Activated gamma-delta T cell treated with anti-CD3 and anti-CD28 coated beads, Interleukin-2, amount 50 U/mL, for 16 hours (primary cell): ENCODE measurements around the gene MVP.
"Not testable (repeated sequence)": the region's sequence is repeated elsewhere in the genome, so short reads cannot be mapped to it uniquely, and the experiment has no call there.

Experiments
- DNase-seq: peaks from one replicate; pipeline ENCODE4 v3.0.0-alpha.2; 2020; ENCODE audit warnings: low read depth

The MVP gene

DNA sequence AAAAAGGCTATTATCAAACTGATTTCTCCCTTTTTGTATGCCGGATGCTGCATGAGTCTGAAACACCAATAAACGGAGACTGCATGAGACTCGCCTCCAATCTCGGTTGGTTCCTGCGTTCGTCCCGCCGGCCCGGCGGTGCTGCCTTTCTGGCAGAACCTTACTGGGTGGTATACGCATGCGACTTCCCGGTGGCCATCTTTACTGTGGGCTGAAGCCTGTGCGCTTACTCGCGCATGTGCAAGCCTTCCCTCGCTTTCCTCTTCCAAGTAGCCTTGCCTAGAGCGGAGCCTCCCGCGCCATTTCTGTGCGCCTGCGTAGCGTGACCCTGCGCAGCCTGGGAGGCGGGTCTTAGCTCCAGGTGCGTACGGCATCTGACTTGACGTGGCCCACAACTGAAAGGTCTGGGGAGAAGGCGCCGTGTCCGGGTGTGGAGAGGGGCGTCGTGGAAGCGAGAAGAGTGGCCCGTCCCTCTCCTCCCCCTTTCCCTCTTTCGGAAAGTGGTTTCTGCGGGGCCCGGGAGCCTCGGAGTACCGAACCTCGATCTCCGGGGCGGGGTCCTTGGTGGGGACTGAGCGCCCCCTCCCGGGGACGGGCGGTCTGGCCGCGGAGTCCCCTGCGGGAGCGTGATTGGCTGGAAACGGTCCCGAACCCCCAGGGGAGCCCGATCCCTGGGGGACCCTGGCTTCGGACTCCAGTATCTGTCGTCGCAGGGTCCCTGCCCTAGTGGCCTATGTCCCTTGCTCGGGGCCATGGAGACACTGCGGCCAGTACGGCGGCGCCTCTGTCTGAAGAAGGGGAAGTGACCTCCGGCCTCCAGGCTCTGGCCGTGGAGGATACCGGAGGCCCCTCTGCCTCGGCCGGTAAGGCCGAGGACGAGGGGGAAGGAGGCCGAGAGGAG lies 4.2 kb upstream of the MVP start, which contains the start of gene PAGR1:
Gene PAGR1, plus strand, starts transcription at position 360 of the 901 bp plus-strand sequence. Its CDS starts 374 bp downstream, at position 734.
- DNase-seq = peak; percentile 96

- DNase-seq = no peak
Measured at GRCh38 chr16:29816694-29817441, 3.4 kb upstream of the MVP start.

DNA sequence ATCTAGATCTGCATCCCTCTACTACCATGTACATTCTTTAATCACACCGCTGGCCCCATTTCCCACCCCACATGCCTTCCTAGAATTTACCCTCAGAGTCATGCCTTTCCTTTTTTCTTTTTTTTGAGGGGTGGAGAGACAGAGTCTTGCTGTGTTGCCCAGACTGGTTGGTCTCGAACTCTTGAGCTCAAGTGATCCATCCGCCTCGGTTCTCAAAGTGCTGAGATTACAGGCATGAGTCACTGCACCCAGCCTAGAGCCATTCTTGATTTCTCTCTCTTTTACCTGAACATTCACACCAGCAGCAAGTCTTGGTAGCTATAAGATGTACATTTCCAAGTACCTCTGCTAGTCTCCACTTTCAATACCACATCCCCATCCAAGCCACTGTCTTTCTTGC lies 2.2 kb upstream of the MVP start:
- DNase-seq = no peak

DNA sequence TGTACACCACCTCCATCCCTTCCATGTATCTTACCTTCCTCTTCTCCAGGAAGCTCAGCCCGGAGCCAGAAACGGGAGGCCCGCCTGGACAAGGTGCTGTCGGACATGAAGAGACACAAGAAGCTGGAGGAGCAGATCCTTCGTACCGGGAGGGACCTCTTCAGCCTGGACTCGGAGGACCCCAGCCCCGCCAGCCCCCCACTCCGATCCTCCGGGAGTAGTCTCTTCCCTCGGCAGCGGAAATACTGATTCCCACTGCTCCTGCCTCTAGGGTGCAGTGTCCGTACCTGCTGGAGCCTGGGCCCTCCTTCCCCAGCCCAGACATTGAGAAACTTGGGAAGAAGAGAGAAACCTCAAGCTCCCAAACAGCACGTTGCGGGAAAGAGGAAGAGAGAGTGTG lies 756 bp upstream of the MVP start:
- no peak for DNase-seq

GRCh38 chr16:29820730-29821642 lies 724 bp downstream of the MVP start:
- no peak for DNase-seq

DNA sequence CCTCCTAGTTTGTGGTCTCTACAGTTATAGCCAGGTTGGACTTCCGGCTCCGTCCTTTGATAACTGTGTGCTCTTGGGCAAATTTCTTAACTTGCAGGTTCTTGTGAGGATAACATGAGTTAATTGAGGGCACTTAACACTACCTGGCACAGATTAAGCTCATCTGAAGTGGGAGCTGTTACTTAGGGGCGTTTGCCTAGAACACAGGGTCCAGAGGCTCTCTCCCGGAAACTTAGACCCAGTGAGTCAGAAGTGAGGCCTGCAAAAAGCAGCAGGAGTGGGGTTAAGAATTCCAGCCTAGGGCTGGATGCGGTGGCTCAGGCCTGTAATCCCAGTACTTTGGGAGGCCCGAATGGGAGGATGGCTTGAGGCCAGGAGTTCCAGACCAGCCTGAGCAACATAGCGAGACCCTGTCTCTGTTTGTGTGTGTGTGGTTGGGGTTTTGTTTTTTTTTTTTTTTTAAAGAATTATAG lies 1.4 kb downstream of the MVP start:
- DNase-seq = no peak

DNA sequence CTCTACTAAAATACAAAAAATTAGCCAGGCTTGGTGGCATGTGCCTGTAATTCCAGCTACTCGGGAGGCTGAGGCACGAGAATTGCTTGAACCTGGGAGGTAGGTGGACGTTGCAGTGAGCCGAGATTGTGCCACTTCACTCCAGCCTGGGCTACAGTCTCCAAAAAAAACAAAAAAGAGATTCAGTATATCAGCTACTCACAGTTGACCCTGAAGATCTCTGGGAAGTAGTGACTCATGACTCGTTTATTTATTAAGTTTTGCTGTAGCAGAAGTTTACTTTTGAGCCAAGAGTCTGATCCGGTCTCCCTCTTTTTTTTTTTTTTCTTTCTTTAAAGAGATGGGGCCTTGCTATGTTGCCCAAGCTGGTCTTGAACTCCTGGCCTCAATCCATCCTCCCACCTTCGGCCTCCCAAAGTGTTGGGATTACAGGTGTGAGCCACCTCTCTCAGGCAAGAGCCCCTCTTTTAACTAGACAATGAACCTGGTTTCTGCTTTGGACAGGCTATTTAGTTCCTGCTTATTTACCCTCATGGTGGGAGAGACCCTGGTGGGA lies 4.4 kb downstream of the MVP start:
- no peak for DNase-seq

GRCh38 chr16:29825145-29826044 lies 5.1 kb downstream of the MVP start:
- no peak for DNase-seq

DNA sequence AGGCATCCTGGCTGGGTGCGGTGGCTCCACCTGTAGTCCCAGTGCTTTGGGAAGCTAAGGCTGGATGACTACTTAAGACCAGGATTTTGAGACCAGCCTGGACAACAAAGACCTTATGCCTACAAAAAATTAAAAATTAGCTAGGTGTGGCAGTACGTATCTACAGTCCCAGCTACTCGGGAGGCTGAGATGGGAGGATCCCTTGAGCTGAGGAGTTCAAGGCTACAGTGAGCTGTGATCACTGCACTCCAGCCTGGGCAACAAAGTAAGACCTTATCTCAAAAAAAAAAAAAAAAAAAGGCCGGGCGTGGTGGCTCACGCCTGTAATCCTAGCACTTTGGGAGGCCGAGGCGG lies 6.1 kb downstream of the MVP start:
- DNase-seq = no peak

GRCh38 chr16:29830774-29831173 lies 10.5 kb downstream of the MVP start:
- no peak for DNase-seq

DNA sequence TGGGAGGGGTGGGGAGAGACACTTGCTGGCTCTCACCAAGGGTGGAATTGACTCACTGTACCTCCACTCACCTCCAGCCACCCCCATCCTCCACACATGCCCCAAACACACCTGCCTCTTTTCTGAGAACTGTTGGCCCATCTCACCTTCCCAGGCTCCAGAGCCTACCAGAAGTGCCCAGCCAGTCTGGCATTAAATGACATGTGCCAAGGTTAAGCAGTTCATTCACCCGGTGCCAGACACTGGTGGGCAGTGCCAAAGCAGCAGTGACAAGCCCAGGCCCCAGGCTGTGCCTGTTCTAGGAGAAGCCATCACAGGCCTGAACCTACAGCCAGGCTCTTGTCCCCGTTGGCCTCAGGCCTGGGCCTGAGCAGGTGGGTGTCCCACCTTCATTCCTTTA lies 11.2 kb downstream of the MVP start:
- DNase-seq = no peak

GRCh38 chr16:29833219-29833618 lies 13.0 kb downstream of the MVP start:
- not testable (repeated sequence) for DNase-seq

GRCh38 chr16:29834079-29834478 lies 13.8 kb downstream of the MVP start:
- no peak for DNase-seq

- DNase-seq = no peak
Measured at GRCh38 chr16:29835926-29836325, 15.7 kb downstream of the MVP start.

- DNase-seq = no peak
Measured at GRCh38 chr16:29836623-29837022, 16.4 kb downstream of the MVP start.

DNA sequence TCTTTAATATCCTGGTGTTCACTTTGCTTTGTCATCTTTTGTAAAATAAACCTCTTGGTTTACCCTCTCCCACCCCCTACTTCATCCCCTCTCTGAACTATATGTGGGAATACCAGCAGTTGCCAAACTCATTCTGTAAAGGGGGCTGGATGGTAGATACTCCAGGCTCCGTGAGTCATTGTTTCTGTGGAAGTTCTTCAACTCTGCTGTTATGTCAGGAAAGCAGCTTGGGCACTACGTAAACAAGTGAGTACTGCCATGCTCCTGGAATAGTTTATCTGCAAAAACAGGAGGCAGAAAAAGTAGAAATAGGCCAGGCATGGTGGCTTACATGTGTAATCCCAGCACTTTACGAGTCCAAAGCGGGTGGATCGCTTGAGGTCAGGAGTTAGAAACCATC lies 17.6 kb downstream of the MVP start:
- no peak for DNase-seq

GRCh38 chr16:29839822-29840221 lies 19.6 kb downstream of the MVP start:
- no peak for DNase-seq

DNA sequence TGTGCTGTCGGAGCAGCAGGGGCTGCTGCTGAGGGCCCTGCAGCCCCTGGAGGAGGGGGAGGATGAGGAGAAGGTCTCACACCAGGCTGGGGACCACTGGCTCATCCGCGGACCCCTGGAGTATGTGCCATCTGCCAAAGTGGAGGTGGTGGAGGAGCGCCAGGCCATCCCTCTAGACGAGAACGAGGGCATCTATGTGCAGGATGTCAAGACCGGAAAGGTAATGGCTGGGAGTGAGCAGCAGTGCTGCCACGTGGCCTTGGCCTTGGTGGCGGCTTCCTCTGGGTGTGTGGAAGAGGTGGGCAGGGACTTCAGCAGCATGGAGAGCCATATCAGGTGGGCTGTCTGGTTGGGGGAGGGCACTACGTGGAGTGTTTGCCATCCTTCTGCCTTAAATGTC lies 20.0 kb downstream of the MVP start:
- no peak for DNase-seq

GRCh38 chr16:29841631-29842030 lies 21.4 kb downstream of the MVP start:
- DNase-seq = no peak

GRCh38 chr16:29842732-29843346 lies 22.6 kb downstream of the MVP start:
- DNase-seq = no peak
